GM04504 (cell line): ENCODE results near the gene TAAR1.
"Not testable (repeated sequence)": the region's sequence is repeated elsewhere in the genome, so short reads cannot be mapped to it uniquely, and the experiment has no call there.

Experiments
- DNase-seq: peaks from one replicate; pipeline ENCODE4 v3.0.0-alpha.2; 2012; ENCODE audit warnings: low read depth

The TAAR1 gene, protein sequence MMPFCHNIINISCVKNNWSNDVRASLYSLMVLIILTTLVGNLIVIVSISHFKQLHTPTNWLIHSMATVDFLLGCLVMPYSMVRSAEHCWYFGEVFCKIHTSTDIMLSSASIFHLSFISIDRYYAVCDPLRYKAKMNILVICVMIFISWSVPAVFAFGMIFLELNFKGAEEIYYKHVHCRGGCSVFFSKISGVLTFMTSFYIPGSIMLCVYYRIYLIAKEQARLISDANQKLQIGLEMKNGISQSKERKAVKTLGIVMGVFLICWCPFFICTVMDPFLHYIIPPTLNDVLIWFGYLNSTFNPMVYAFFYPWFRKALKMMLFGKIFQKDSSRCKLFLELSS

GRCh38 chr6:132659082-132659481 lies at the start of gene TAAR1:
Gene TAAR1, minus strand, starts transcription at chr6:132659182. Its CDS starts 13,179 bp downstream, at chr6:132646003.
- DNase-seq = no peak

DNA sequence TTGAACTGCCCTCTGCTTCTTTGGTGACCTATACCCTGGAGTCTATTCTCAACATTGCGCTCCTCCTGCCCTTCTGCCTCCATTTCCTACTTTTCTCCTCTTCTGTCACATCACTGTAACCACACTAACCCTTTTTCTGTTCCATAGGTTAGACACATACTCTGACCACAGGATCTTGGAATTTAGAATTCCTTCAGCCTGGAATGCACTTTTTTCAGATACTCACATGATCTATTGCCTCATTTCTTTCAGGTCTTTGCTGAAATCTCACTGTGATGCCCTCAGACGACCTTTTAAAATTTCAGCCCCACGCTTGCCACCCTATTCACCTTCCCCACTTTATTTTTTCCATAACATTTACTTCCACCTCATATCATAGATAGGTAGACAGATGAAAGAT lies 49.8 kb upstream of the TAAR1 start:
- no peak for DNase-seq

DNA sequence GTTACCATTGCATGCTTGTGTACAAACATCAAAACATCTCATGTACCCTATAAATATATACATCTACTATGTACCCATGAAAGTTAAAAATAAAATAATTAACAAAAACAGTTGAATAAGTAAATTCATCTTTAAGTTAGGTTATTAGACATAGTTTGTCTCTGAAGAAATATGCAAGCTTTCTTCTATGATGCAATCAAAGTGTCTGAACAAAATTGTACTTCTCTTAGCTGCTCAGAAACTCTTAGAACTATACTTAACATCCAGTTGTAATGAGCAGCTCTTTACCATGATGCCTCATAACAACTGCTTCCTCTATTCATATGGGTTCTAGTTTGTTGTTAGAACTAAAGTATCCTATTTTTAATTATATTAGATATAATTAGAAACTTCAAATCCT lies 49.0 kb upstream of the TAAR1 start:
- no peak for DNase-seq

DNA sequence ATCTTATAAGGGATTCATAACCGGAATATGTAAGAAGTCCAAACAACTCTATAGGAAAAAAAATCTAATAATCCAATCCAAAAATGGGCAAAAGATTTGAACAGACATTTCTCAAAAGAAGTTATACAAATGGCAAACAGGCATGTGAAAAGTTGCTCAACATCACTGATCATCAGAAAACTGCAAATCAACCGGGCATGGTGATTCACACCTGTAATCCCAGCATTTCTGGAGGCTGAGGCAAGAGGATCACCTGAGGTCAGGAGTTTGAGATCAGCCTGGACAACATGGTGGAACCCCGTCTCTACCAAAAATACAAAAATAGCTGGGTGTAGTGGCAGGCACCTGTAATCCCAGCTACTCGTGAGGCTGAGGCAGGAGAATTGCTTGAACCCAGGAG lies 47.8 kb upstream of the TAAR1 start:
- DNase-seq = not testable (repeated sequence)

- DNase-seq = no peak
These were observed 45.0 kb upstream of the TAAR1 start for GRCh38 chr6:132703936-132704335.

DNA sequence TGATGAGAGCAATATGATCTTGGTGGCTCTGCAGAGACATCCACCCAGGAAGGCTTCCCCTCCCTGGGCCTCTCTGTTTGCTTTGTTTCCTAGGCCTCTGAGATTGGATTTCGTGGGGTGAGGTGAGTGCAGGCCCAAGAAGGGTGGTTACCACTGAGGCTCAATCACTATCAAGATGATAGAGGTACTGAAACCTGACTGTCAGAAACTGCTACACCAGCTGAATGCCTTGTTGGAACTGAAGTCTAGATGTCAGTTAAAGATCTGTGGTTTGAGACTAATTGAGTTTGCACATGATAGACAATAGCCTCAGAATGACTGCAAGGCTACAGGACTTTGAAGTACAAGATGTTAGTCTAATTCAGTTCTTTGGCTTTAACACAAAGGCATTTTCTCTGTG lies 39.6 kb upstream of the TAAR1 start:
- no peak for DNase-seq

DNA sequence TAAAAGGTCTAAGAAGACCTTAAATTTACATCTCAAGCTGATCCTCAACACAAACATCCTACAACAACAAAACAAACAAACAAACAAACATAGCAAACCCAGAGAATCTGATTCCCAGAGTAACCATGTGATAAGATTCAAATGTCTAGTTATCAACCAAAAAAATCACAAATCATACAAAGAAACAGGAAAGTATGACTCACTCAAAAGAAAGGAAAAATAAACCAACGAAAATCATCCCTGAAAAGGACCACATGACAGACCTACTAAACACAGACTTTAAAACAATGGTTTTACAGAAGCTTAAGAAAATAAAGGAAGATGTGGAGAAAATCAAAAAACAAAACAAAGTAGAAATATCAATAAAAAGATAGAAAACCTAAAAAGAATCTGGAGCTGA lies 36.8 kb upstream of the TAAR1 start:
- no peak for DNase-seq

GRCh38 chr6:132693478-132693877 lies 34.5 kb upstream of the TAAR1 start:
- DNase-seq = no peak

- DNase-seq = no peak
These were observed 31.7 kb upstream of the TAAR1 start for GRCh38 chr6:132690678-132691077.

DNA sequence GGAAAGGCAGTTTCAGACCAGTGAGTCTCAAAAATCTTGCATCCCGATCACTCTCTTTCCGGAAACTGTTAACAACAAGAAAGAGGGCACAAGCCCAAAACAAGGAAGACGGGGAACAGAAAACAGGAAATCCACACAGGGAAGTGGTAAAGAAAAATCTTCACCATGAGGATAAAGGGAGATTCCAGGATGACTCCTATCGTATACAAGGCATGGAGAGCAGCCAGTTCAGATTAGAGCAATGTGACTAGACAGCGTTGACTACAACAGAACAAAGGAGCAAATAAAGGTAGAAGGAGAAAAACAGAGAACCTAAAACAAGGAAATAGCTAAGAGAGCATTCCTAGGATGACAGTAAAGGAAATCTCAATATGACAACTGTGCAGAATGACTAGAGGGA lies 28.3 kb upstream of the TAAR1 start:
- no peak for DNase-seq

DNA sequence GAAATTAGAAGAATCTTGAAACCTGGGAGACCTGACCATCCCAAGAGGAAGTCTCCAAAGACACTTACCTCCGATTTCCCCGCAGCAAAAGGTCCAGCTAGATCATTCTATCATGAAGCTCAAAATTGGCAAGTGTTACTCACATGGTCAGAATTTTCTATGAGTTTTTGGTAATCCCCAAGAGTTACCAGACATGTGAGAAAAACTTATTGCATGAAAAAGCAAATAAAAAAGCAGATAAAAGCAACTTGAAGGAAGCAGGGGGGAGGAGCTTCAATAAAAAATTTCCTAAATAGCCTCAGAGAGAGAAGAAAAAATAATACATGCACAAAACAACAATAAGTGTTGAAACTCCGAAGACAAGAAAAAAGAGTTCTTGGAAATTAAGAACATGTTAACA lies 27.5 kb upstream of the TAAR1 start:
- DNase-seq = no peak

DNA sequence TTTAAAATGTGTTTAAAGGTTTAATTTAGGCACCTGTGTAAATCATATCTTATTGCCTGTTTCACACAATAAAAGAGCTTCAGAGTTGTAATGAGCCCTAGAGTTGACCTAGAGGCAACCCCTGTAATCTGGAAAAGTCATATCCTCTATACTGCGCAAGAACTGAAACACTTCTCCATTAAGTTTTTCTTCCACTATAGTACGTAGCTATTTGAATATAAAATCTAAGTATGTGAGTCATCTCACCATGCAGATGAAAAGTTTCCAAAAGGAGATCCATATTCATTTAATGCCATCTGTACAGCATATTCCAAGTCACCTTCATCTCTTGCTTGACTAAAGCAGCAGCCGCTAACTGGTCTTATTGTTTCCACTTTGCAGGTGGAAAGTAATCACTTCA lies 26.0 kb upstream of the TAAR1 start:
- DNase-seq = no peak

GRCh38 chr6:132684272-132684671 lies 25.3 kb upstream of the TAAR1 start:
- no peak for DNase-seq

DNA sequence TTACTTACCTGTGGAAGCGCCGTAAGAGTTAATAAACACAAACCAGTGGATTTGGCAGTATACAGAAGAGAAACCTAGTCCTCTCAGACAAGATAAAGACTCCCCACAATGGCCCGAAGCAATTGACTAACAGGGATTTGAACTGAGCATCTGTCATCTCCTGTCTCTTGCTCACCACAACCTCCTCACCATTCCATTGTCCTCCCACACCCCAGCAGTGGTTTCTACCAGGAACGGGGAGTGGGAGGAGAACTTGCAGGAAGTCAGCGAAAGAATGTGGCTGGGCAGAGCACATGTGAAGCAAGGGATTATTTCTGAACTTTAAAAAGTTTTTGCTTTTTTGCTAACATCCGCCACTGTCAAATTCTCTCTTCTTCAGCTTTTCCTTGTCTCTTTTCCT lies 24.6 kb upstream of the TAAR1 start:
- no peak for DNase-seq

- not testable (repeated sequence) for DNase-seq
These were observed 20.1 kb upstream of the TAAR1 start for GRCh38 chr6:132679094-132679493.

- no peak for DNase-seq
These were observed 16.8 kb upstream of the TAAR1 start for GRCh38 chr6:132675749-132676148.

DNA sequence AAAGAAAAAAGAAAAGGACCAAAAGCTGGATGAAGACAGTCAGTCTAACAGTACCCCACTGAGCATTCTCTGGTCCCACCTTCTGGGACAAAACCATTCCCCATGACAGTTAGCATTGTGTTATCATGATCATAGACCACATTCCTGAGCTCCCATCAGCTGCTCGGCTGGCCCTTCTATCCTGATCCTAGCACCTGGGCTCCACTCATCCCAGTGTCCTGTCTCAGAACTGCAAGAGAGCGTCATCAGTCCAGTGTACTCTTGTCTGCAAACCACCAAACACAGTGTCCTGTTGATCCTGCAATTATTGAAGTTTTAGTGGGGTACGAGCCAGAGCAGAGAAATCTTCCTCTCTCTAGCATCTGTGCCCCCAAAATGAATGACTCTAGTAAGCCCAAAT lies 16.0 kb upstream of the TAAR1 start:
- DNase-seq = no peak

DNA sequence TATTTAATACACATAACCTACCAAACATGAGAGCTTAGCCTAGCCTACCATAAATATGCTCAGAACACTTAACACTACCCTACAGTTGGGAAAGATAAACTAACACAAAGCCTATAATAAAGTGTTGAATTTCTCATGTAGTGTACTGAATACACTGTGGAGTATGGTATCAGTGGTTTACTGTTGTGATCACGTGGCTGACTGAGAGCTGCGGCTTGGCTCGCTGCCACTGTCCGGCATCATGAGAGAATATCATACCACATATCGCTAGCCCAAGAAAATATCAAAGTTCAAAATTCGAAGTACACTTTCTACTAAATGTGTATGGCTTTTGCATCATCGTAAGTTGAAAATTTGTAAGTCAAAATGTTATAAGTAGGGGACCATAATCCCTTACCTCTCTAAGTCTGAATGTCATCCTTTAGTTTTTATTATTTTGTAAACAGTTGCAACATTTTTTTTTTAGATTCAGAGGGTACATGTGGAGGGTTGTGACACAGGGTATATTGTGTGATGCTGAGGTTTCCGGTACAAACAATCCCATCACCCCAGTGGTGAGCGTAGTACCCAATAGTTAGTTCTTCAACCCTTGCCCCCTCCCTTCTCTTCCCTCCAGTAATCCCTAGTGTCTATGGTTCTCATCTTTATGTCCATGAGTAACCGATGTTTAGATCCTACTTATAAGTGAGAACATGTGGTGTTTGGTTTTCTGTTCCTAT lies 14.6 kb upstream of the TAAR1 start:
- DNase-seq = no peak

DNA sequence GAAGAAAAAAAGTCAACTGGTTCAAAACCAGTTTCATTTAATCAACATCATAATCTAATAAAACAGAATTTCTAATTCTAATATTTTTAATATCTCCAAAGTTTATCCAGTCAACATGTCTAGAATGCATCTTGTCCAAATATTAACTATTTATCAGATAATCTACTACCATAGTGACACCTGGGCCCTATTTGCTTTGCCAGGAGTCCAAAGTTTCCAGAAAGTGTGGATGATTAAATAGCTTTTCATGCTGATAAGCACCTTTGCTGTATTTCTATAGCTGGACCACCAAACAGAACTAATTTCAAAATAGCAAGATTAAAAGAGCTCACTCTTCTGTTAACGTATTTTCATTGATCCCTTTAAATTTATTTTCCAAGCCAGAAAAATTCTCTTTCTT lies 12.3 kb upstream of the TAAR1 start:
- DNase-seq = no peak

DNA sequence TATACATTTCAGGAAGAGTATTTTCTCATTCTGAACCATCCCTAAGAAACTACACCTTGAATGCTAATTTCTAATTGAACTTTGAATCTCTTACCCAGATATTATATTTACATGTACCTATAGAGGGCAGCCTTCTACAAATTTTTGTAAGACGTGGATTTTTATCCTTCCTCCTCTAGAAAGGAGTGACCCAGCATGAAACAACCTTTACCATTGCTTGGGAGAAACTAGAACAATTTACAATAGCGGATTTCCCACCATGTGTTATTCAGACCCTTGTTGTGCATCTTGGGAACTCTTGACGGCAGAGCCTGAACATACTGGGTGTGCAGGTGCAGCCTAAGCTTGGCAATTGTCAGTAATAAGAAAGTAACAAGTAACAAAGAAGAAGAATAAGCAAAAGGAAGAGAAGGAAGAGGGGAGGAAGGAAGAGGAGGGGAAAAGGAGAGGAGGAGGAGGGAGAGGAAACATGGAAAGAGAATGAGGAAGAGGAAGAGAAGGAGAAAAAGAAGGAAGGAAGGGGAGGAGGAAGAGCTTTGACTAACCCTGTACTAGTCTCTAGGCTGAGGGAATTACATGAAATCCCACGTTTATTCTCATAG lies 10.8 kb upstream of the TAAR1 start:
- no peak for DNase-seq

- no peak for DNase-seq
These were observed 7.1 kb upstream of the TAAR1 start for GRCh38 chr6:132666118-132666517.

DNA sequence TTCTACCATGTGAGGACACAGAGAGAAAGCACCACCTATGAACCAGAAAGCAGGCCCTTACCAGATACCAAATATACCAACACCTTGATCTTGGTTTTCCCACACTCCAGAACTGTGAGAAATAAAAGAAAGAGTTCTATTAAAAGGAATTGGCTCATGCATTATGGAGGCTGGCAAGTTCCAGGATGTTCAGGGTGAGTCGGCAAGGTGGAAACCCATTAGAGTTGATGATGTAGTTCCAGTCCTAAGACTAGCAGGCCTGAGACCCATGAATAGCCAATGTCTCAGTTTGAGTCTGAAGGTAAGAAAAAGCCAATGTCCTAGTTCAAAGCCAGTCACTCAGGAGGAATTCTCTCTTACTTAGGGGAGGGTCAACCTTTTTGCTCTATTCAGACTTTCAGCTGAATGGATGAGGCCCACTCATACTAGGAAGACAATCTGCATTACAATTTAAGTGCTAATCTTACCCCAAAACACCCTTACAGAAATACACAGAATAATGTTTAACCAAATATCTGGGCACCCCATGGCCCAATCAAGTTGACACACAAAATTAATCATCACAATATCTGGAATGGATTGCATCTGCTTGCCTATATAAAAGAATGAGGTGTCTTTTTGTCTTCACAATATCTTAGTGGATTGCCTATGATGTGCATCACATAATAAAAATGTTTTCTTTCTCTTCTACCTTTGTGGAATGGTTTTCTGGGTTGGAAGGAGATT lies 5.5 kb upstream of the TAAR1 start:
- no peak for DNase-seq

DNA sequence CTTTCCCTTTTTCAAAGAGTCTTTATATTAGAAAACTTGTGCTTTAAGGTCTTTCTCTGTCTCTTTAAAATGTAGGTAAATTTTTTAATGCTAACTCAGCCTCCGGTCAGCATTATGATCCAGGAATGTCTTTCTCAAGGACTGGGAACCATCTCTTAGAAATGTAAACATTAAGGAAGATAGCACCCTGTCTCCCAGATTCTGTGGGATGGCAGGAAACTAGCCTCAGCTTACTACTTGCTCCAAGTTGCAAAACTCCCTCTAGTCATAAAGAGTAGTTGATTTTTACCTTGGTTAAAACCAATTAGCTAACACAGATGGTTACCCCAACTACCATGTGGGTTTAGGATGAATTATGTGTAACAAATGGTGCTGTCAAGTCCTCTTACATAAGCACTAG lies 4.7 kb upstream of the TAAR1 start:
- no peak for DNase-seq
